Measurements from ENCODE around the gene CAMK2A.

CAMK2A gene

GRCh38 chr5:150315245-150315644 lies 25.7 kb upstream of the CAMK2A start:
- no peak for DNase-seq

- no peak for DNase-seq
These were observed 24.5 kb upstream of the CAMK2A start for GRCh38 chr5:150313921-150314716.

DNA sequence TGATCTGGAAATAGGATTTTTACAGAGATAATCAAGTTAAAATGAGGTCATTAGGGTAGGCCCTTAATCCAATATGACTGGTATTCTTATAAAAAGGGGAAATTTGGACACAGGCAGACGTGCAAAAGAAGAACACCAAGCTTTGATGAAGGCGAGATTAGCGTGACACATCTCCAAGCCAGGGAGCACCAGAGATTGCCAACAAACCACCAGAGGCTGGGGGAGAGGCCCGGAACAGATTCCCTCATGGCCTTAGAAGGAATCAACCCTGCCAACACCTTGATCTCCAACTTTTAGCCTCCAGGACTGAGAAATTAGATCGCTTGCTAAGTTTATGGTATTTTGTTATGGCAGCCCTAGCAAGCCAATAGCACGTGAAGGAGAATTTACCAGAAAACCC lies 23.9 kb upstream of the CAMK2A start:
- DNase-seq = no peak

DNA sequence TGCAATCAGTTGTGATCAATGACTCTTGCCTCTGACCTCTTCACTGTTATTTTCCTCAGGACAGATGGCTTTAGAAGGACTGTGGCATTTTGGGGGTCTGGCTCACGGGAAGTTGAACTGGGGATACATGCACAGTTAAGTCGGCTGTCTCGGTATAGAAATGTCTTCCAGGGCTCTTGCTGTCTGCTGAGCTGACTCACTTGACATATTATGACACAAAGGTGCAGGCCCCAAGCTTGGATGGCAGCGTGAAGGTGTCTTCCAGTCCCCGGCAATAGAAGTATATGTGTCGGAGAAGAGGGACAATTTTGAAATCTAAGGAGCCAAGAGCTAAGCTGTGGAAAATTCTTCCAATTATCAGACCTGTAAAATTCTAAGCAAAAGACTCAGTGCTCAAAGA lies 22.9 kb upstream of the CAMK2A start:
- DNase-seq = no peak

DNA sequence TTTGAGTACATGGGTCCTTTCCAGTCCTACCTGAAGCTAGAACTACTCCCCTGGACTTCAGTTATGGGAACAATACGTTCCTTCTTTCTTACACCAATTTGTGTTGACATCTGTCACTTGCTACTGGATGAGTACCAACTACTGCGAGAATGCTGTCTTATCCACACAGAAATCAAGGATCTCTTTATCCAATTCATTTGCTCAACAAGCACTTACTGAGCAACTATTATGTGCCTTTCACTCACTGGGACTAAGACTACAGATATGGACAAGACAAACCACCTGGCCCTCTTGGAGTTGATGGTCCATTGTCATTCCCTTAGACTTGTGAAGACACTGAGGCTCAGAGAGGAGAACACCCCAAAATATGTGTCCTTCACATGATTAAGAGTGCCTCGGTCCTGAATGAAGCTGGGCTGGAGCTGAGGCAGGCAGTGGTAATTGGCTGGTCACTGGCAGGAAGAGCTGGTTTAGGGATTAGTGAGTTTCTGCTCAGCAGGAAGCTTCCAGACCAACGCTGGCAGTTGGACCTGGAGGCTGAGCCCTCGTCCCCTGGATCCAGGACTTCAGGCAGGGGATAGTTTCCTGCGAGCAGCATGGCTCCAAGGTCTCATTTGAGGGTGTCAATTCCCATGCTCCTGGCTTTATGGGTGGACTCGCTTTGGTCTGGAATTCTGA lies 21.6 kb upstream of the CAMK2A start:
- DNase-seq = no peak

- DNase-seq = no peak
These were observed 20.7 kb upstream of the CAMK2A start for GRCh38 chr5:150310246-150310645.

GRCh38 chr5:150309886-150310239 lies 20.3 kb upstream of the CAMK2A start:
- no peak for DNase-seq

DNA sequence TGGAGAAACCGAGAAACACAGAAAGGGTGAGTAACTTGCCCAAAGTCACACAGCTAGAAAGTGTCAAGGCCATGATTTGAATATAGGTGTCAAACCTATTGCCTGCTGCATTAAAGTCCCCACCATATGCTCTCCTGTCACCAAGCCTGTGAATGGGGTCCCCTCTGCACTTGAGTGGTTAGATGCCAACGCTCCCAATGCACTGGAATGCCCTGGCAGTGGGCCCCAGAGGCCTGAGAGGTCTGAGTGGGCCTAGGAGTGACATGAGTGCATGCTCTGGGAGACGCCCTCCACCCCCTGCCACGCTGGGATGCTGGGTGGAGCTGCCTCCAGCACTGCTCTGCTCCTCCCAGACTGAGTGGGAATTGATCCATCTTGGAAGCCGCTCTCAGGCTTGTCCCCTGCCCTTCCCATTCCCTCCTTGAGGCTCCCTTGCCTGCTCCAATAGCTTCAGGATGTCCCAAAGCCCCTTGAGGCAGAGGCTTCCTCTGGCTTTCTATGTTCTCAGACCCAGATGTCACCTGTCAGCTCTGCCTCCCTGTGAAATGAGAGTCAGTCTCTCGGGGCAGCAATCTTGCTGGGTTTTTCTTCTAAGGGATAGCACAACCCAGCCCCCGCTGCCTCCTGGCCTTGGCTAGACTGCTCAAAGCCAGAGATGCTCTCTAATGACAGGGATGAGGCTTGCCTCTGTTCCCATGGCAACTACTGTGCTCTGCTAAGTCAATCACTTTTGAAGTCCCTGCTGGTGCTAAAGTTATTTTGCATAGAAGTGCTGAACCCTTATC lies 19.7 kb upstream of the CAMK2A start:
- DNase-seq = no peak

DNA sequence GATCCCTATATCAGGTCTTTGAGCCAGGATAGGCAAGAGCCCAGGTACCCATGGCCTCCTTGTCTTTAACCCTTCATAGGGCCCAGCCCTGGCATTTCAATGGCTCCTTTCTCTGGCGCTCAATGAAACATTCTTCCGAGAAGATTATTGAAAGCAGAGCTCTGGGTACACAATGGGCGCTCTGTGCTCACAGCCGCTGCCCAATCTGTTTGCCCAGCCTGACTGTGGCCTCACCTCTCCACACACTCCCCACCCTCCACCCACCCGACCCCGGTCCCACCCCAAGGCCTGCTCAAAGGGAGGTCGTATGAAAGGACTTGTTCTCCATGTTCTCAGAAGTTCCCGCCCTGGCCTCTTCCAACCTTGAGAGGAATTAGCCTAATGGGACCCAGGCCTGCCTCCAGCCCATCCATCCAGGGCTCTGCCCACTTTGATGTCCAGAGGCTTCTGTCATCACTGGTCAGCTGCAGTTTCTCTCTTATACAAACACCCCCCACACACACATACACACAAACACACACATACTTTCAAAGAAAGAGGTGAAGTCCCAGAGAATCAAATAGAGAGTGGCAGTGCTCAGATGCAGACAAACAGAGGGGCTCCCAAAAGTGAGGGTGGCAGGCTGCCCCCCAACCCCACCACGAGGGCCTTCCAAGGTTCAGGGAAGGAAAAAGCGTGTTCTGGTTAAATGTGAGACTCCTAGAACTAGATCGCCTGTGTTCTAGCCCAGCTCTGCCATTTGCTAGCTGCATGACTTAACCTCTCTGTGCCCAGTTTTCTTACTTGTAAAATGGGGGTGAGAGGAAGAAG lies 18.2 kb upstream of the CAMK2A start:
- no peak for DNase-seq

DNA sequence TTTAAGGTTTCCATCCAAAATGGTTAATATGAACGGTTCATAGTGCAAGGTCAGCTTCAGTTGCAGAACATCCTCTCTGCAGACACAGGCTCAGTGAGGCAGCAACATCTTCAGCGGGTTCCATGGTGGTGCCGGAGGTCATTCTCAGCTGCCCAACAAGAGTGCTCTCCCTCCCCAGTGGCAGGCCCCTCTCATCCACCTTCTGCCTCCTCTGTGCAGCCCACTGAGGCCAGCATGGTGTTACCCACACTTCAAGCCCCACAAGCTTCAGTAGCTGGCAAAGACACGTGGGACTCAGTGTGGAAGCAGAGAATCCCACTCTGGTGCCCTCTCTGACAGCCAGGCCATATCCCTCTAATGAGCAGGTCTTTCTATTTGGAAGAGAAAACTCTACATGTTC lies 17.2 kb upstream of the CAMK2A start:
- DNase-seq = no peak

GRCh38 chr5:150305557-150305956 lies 16.0 kb upstream of the CAMK2A start:
- DNase-seq = no peak

GRCh38 chr5:150305095-150305494 lies 15.5 kb upstream of the CAMK2A start:
- no peak for DNase-seq

- DNase-seq = no peak
These were observed 15.0 kb upstream of the CAMK2A start for GRCh38 chr5:150304481-150305081.

DNA sequence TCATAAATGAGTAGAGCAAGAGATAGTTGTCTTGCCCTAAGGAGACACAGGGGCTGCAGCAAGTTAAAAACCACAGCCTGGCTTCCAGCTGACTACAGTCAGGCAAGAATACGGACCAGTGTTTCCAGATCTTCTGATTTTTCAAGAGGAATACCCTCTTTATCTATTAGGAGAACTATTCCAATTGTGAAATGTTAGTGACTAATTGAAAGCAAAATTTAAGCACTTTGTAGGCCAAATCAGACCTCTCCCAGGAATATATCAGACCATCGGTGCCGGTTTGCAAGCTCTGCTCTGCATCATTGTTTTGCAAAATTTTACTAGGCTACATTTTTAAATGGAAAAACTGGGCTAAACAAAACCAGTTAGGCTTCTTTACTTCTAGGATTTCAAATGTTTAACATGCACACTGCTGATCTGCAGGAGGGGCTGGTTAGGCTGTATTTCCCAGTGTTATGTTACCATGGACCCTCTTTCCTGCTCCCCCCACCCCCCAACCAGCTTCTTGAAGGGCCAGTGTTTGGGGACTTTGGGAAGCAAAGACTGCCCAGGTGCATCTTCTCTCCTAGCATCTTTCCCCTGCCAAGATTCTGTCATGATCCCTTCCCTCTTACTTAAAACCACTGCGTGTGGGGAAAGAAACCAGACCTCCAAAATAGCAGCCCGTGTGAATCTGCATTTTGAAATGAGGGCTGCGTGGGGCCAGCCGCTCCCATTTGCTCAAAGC lies 14.2 kb upstream of the CAMK2A start:
- DNase-seq = no peak

- DNase-seq = no peak
These were observed 13.6 kb upstream of the CAMK2A start for GRCh38 chr5:150303070-150303615.

DNA sequence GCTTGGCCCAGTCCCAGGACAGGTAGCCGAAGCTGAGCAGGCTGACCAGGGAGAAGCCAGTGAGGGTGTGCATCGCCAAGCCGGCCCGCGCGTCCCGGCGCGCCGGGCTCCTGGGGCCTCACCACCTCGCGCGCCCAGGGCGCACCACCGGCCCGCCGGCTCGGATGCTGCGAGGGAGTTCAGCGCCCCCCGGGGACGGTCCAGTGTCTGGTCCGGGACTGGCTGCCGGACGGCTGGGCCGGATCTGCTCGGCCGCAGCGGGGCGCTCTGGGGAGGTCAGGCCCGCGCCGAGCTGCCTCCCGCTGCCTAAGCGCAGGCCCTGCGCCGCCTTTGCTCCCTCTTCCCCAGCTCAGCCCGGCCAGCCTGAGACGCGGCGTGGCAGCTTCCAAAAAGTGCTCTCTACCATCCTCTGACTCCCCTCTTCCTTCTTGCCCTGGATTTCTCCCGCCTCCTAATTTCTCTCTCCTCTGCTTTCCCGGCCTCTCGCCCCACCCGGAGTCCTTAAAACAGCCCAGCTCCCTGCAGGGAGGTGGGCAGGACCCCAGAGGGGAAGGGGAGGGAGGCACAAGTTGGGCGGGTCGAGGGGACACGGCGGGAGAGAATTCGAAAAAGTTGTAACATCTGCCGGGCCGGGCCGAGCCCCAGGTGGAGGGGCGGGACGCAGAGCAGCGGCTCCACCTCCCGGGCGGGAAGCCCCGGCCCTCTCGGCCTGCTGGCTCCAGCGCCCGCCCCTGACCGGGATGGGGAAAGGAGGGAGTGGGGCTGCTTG lies 12.9 kb upstream of the CAMK2A start, which contains the start of gene ARSI:
Gene ARSI, minus strand, starts transcription at position 605 of the 769 bp plus-strand sequence. Its CDS starts 532 bp downstream, at position 73.
- DNase-seq = no peak

GRCh38 chr5:150301901-150302300 lies 12.3 kb upstream of the CAMK2A start:
- DNase-seq = no peak

- no peak for DNase-seq
These were observed 11.6 kb upstream of the CAMK2A start for GRCh38 chr5:150301170-150301505.

- DNase-seq = no peak
These were observed 11.1 kb upstream of the CAMK2A start for GRCh38 chr5:150300496-150301169.

Measured in NCI-H1930 (cell line).